CD14-positive monocyte (primary cell): ENCODE measurements around the gene ASTN2. TPM values are rescaled to one million over a fixed set of nuclear protein-coding genes. Genes with fewer than 3 reads are reported as not detected.

Experiments used
- DNase-seq, 3 donors: peaks; one replicate each; pipeline ENCODE4 v3.0.0-alpha.2; 2011 to 2022
- H2AFZ ChIP-seq: 2 replicates; pipeline ENCODE4 v1.6.0; 2012; ENCODE audit warnings: mild to moderate bottlenecking, low read depth, low read length, inconsistent platforms; ENCODE audit not compliant: insufficient read depth, poor library complexity, severe bottlenecking
- H3K27ac ChIP-seq, 2 donors: 1 replicate in 1 of 2; 2 replicates in 1 of 2; pipeline ENCODE4 v1.5.1; 2012 to 2013; ENCODE audit warnings: low read length in 2 of 2, control low read depth in 1 of 2, inconsistent platforms in 1 of 2, low read depth in 1 of 2, mild to moderate bottlenecking in 1 of 2
- H3K27me3 ChIP-seq, 2 donors: one replicate each; pipeline versions ENCODE4 v1.6.0 to v1.6.1; 2011 to 2013; ENCODE audit warnings: low read length in 2 of 2; ENCODE audit not compliant: control insufficient read depth in 2 of 2, insufficient read depth in 2 of 2
- H3K36me3 ChIP-seq, 2 donors: replicated peaks in 1 of 2; 1 replicate in 1 of 2; 2 replicates in 1 of 2; pipeline versions ENCODE4 v1.5.1 to v1.6.1; 2012 to 2013; ENCODE audit warnings: low read length in 2 of 2, control low read depth in 1 of 2, inconsistent platforms in 1 of 2, mild to moderate bottlenecking in 1 of 2; ENCODE audit not compliant: insufficient read depth in 2 of 2, control insufficient read depth in 1 of 2
- H3K4me1 ChIP-seq, 2 donors: 1 replicate in 1 of 2; 2 replicates in 1 of 2; pipeline versions ENCODE4 v1.5.1 to v1.6.1; 2012 to 2013; ENCODE audit warnings: low read length in 2 of 2, control low read depth in 1 of 2, inconsistent platforms in 1 of 2, mild to moderate bottlenecking in 1 of 2, moderate library complexity in 1 of 2; ENCODE audit not compliant: insufficient read depth in 2 of 2, control insufficient read depth in 1 of 2
- H3K4me2 ChIP-seq: replicated peaks from 2 replicates; pipeline ENCODE3; 2012; ENCODE audit warnings: low read length, moderate library complexity, mild to moderate bottlenecking; ENCODE audit not compliant: poor library complexity, severe bottlenecking; ENCODE audit errors: extremely low read depth
- H3K4me3 ChIP-seq, 3 experiments: fragments of 200-600 bp in 1 of 3; sonication (generic) in 1 of 3; replicated peaks in 1 of 3; 1 replicate in 2 of 3; 2 replicates in 1 of 3; pipeline ENCODE4 v1.5.1; 2011 to 2013; ENCODE audit warnings: low read length in 3 of 3, mild to moderate bottlenecking in 3 of 3, control low read depth in 2 of 3, low read depth in 2 of 3, inconsistent platforms in 1 of 3, moderate library complexity in 1 of 3
- H3K79me2 ChIP-seq: 2 replicates; pipeline ENCODE4 v1.6.0; 2012; ENCODE audit warnings: mild to moderate bottlenecking, control low read depth, inconsistent platforms, low read length, moderate library complexity; ENCODE audit not compliant: insufficient read depth
- H3K9ac ChIP-seq: 2 replicates; pipeline ENCODE4 v1.6.0; 2017; ENCODE audit warnings: low read length, mild to moderate bottlenecking; ENCODE audit not compliant: insufficient read depth, poor library complexity, severe bottlenecking
- H3K9me3 ChIP-seq, 2 donors: replicated peaks in 1 of 2; 1 replicate in 1 of 2; 2 replicates in 1 of 2; pipeline versions ENCODE4 v1.5.1 to v1.6.1; 2012 to 2013; ENCODE audit warnings: low read length in 2 of 2, control low read depth in 1 of 2; ENCODE audit not compliant: control insufficient read depth in 1 of 2, insufficient read depth in 1 of 2
- H4K20me1 ChIP-seq: 2 replicates; pipeline ENCODE4 v1.6.0; 2012; ENCODE audit warnings: mild to moderate bottlenecking, low read length, control low read depth, moderate library complexity; ENCODE audit not compliant: insufficient read depth
- H3K27ac Mint-ChIP-seq, 7 donors: one replicate each; pipeline ENCODE4 v1.8.0; 2020; ENCODE audit warnings: mild to moderate bottlenecking in 7 of 7, mixed read lengths in 7 of 7, moderate library complexity in 6 of 7, inconsistent platforms in 2 of 7
- H3K27me3 Mint-ChIP-seq, 3 donors: one replicate each; pipeline ENCODE4 v1.8.0; 2021 to 2022; ENCODE audit warnings: low read depth in 3 of 3, mild to moderate bottlenecking in 3 of 3, mixed read lengths in 3 of 3, moderate library complexity in 3 of 3, inconsistent platforms in 1 of 3
- H3K36me3 Mint-ChIP-seq, 2 donors: one replicate each; pipeline ENCODE4 v1.8.0; 2020; ENCODE audit warnings: mixed read lengths in 2 of 2, inconsistent platforms in 1 of 2, mild to moderate bottlenecking in 1 of 2
- H3K4me1 Mint-ChIP-seq: one replicate; pipeline ENCODE4 v1.8.0; 2020; ENCODE audit warnings: mild to moderate bottlenecking, mixed read lengths
- H3K4me3 Mint-ChIP-seq, 2 donors: one replicate each; pipeline ENCODE4 v1.8.0; 2020; ENCODE audit warnings: mild to moderate bottlenecking in 2 of 2, mixed read lengths in 2 of 2, moderate library complexity in 1 of 2
- H3K9me3 Mint-ChIP-seq, 7 donors: one replicate each; pipeline ENCODE4 v1.8.0; 2020 to 2022; ENCODE audit warnings: mixed read lengths in 7 of 7, mild to moderate bottlenecking in 6 of 7, moderate library complexity in 6 of 7, inconsistent platforms in 2 of 7
- CTCF ChIP-seq: fragments of 200-600 bp; IDR thresholded peaks from one replicate; pipeline ENCODE4 v1.8.0; 2022; ENCODE audit warnings: antibody characterized with exemption, mild to moderate bottlenecking
- whole genome bisulfite sequencing: methylation state at CpG from one replicate; pipeline ENCODE4 v1.1.5; 2013; ENCODE audit warnings: missing lambda C conversion rate; ENCODE audit not compliant: insufficient coverage; 5-methylcytosine and 5-hydroxymethylcytosine counted together
- intact Hi-C, 2 donors: fragments of 100-400 bp; cut with micrococcal nuclease; formaldehyde crosslinking; loops; one replicate each; pipeline versions ENCODE4 v1.15.0 to v1.15.1; 2023
- polyA plus RNA-seq, 3 donors: library from polyadenylated mRNA; depleted of rRNA in 1 of 3; unstranded in 2 of 3; stranded (reverse) in 1 of 3; fragments of 300-500 nt in 2 of 3; fragments of >200 nt in 1 of 3; fragmentation: Illumina TruSeq in 2 of 3; gene quantifications; 1 replicate in 2 of 3; 2 replicates in 1 of 3; pipeline ENCODE4 v1.2.3, GENCODE V29; 2012 to 2021

ASTN2 gene
- polyA plus RNA-seq, 3 donors = not detected

- H3K9me3 ChIP-seq = no peaks in the 10 kb centered on the region
- WGBS = no CpG with 5 or more reads among the region's 1 CpG
- Mint-ChIP-seq H3K36me3 (no peaks in the 10 kb centered on the region), H3K27ac (no peak overlapping the region), H3K27me3 (peaks cover 0 to 4% (median 1%) of the 10 kb centered on the region in 3 donors), H3K4me1 (no peaks in the 10 kb centered on the region), H3K4me3 (no peak overlapping the region), H3K9me3 (peaks cover 0 to 5% (median 1%) of the 10 kb centered on the region in 7 donors)
- H3K79me2 ChIP-seq = no peaks in the 10 kb centered on the region
- H3K27me3 ChIP-seq = no peaks in the 10 kb centered on the region
- no peaks in the 10 kb centered on the region for H3K4me1 ChIP-seq
- DNase-seq = no peak
- H3K4me3 ChIP-seq = no peak overlapping the region
- no peak for TF ChIP-seq CTCF
- H3K9ac ChIP-seq = no peak overlapping the region
- H4K20me1 ChIP-seq = no peaks in the 10 kb centered on the region
- no peaks in the 10 kb centered on the region for H3K36me3 ChIP-seq
- H3K27ac ChIP-seq = no peak overlapping the region
- no peak overlapping the region for H2AFZ ChIP-seq
- no peak overlapping the region for H3K4me2 ChIP-seq
- intact Hi-C loops = no loop called here
These were observed 623.5 kb downstream of the ASTN2 start for GRCh38 chr9:116791326-116791725.

DNA sequence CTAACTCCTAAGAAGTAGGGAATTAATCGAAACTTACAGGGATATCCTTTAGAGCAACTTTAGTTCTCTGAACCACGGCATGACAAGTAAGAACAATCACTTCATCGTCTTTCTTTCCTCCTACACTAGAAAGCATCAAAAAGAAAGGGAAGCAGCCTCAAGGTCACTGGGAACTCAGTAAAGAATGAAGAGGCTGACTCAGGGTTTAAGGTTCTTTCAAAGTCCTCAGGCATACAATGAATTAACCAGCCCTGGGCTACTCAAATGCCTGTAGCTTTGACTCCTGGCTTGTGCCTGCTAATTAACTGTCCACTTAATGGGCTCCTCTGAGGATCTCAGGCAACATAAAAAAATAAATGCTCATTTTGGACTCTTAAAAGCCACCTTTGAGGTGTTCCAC is 625.8 kb downstream of the ASTN2 start:
- no peak for TF ChIP-seq CTCF
- Mint-ChIP-seq H3K9me3 (peaks cover 0 to 7% (median 0%) of the 10 kb centered on the region in 7 donors), H3K4me1 (no peaks in the 10 kb centered on the region)

More for the DNA sequence above, 625.8 kb downstream of the ASTN2 start:
- H2AFZ ChIP-seq = no peak overlapping the region
- no peaks in the 10 kb centered on the region for H3K9me3 ChIP-seq
- H4K20me1 ChIP-seq = no peaks in the 10 kb centered on the region
- Mint-ChIP-seq H3K36me3 (no peaks in the 10 kb centered on the region), H3K27me3 (peaks cover 0 to 4% (median 2%) of the 10 kb centered on the region in 3 donors), H3K4me3 (no peak overlapping the region), H3K27ac (no peak overlapping the region)
- H3K4me3 ChIP-seq = no peak overlapping the region
- H3K9ac ChIP-seq = no peak overlapping the region
- no peak overlapping the region for H3K4me2 ChIP-seq
- no peaks in the 10 kb centered on the region for H3K36me3 ChIP-seq
- no peaks in the 10 kb centered on the region for H3K4me1 ChIP-seq
- H3K27ac ChIP-seq = no peak overlapping the region
- no peaks in the 10 kb centered on the region for H3K27me3 ChIP-seq
- H3K79me2 ChIP-seq = no peaks in the 10 kb centered on the region
- intact Hi-C loops = no loop called here
- no CpG with 5 or more reads among the region's 3 CpGs for WGBS
- no peak for DNase-seq
